Testis (tissue), 2 donors: ENCODE measurements around the gene TBL1XR1.

Experiments used
- CTCF ChIP-seq, 3 experiments: fragments of 450-650 bp in 2 of 3; fragments of 200-600 bp in 1 of 3; sonication (generic) in 1 of 3; IDR thresholded peaks; one replicate each; pipeline ENCODE4 v1.5.1; 2016 to 2019; ENCODE audit warnings: antibody characterized with exemption in 3 of 3, mild to moderate bottlenecking in 2 of 3, moderate library complexity in 1 of 3
- POLR2A ChIP-seq: fragments of 450-650 bp; IDR thresholded peaks from one replicate; pipeline ENCODE4 v1.6.1; 2017; ENCODE audit warnings: antibody characterized with exemption, mild to moderate bottlenecking, moderate library complexity

DNA sequence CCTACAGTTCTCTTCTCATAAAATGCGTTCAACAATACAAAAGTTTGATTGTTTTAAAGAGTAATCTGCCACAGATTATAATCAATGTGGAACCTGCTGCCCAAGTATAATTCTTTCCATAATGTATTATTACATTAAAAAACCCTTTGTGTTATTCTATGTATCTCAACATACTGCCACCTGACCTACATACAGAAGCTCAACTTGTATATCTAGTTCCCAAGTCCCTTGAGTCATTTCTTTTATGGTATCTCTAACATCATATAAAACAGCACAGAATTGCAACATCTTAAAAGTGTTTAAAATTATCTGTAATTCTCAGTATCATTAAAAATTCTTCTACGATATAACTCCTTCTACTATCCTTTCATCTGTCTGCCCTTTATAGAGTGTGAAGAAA, 70.3 kb downstream of the TBL1XR1 start:
- TF ChIP-seq CTCF (IDR thresholded peaks at IDR 0.05) = no peak
- TF ChIP-seq POLR2A = no peak
